BLaER1 treated with 17β-estradiol and CSF1 and Interleukin-3, amounts not matched to agents 10 nM and 100 nM (cell line): ENCODE measurements around the gene NASP.

ENCODE experiments used
- H3K27ac ChIP-seq, 11 experiments: shearing (Covaris generic); formaldehyde crosslinking; 2 replicates each; pipeline ENCODE4 v1.8.1; 2022
- H3K27me3 ChIP-seq, 11 experiments: shearing (Covaris generic); formaldehyde crosslinking; 2 replicates each; pipeline ENCODE4 v1.8.1; 2022
- H3K36me3 ChIP-seq, 11 experiments: shearing (Covaris generic); formaldehyde crosslinking; 2 replicates each; pipeline ENCODE4 v1.8.1; 2022
- H3K4me1 ChIP-seq, 10 experiments: shearing (Covaris generic); formaldehyde crosslinking; 2 replicates each; pipeline ENCODE4 v1.8.1; 2022
- H3K4me2 ChIP-seq, 11 experiments: shearing (Covaris generic); formaldehyde crosslinking; 2 replicates each; pipeline ENCODE4 v1.8.1; 2022
- H3K4me3 ChIP-seq, 10 experiments: shearing (Covaris generic); formaldehyde crosslinking; 2 replicates each; pipeline ENCODE4 v1.8.1; 2022
- H3K9ac ChIP-seq, 11 experiments: shearing (Covaris generic); formaldehyde crosslinking; 2 replicates each; pipeline ENCODE4 v1.8.1; 2022
- H3K9me3 ChIP-seq, 11 experiments: shearing (Covaris generic); formaldehyde crosslinking; replicated peaks in 1 of 11; 2 replicates each; pipeline ENCODE4 v1.8.1; 2022
- H4K20me1 ChIP-seq, 11 experiments: shearing (Covaris generic); formaldehyde crosslinking; 2 replicates each; pipeline ENCODE4 v1.8.1; 2022
- Cebpa-rat ChIP-seq, 11 experiments: shearing (Covaris generic); IDR thresholded peaks; 2 replicates each; pipeline ENCODE4 v1.8.1; 2022

The NASP gene

GRCh38 chr1:45563843-45564242, 20.0 kb upstream of the NASP start:
- peaks cover 30 to 98% (median 65%) of the 10 kb centered on the region in 11 experiments; a peak in 20 of 22 replicates for H4K20me1 ChIP-seq
- H3K9ac ChIP-seq: peak overlapping the region in 7 of 11 experiments; percentile 2 to 35 (median 20); a peak in 4 of 22 replicates
- H3K27ac ChIP-seq: peak overlapping the region in 5 of 11 experiments; percentile 8 to 32 (median 19); a peak in 3 of 22 replicates
- H3K36me3 ChIP-seq: peaks cover 93 to 98% (median 96%) of the 10 kb centered on the region in 11 experiments
- H3K4me1 ChIP-seq: peaks cover 5 to 41% (median 7%) of the 10 kb centered on the region in 10 experiments; a peak in 14 of 20 replicates
- H3K4me2 ChIP-seq: no peak overlapping the region
- H3K9me3 ChIP-seq: no peaks in the 10 kb centered on the region
- no peak overlapping the region for H3K4me3 ChIP-seq
- TF ChIP-seq Cebpa-rat (IDR thresholded peaks at IDR 0.05): no peak
- no peaks in the 10 kb centered on the region for H3K27me3 ChIP-seq

GRCh38 chr1:45566722-45567121, 17.1 kb upstream of the NASP start:
- Histone ChIP-seq H3K9ac (peak overlapping the region in 7 of 11 experiments; percentile 3 to 49 (median 33); a peak in 10 of 22 replicates), H3K27me3 (no peaks in the 10 kb centered on the region), H3K36me3 (peaks cover 90 to 98% (median 96%) of the 10 kb centered on the region in 11 experiments), H3K4me3 (no peak overlapping the region), H3K9me3 (no peaks in the 10 kb centered on the region), H3K4me1 (peaks cover 0 to 30% (median 8%) of the 10 kb centered on the region in 10 experiments; a peak in 13 of 20 replicates), H4K20me1 (peaks cover 24 to 96% (median 56%) of the 10 kb centered on the region in 11 experiments; a peak in 20 of 22 replicates), H3K4me2 (peak overlapping the region in 2 of 11 experiments; percentile 0 to 40; a peak in 1 of 22 replicates), H3K27ac (peak overlapping the region in 6 of 11 experiments; percentile 2 to 46 (median 18); a peak in 4 of 22 replicates)
- no peak for TF ChIP-seq Cebpa-rat (IDR thresholded peaks at IDR 0.05)

GRCh38 chr1:45567911-45568310, 15.9 kb upstream of the NASP start:
- Histone ChIP-seq H3K4me1 (peaks cover 0 to 32% (median 8%) of the 10 kb centered on the region in 10 experiments; a peak in 13 of 20 replicates), H3K4me2 (no peak overlapping the region), H4K20me1 (peaks cover 21 to 89% (median 49%) of the 10 kb centered on the region in 11 experiments; a peak in 20 of 22 replicates), H3K27ac (peak overlapping the region in 1 of 11 experiments; percentile 3; a peak in 1 of 22 replicates), H3K36me3 (peaks cover 78 to 96% (median 88%) of the 10 kb centered on the region in 11 experiments), H3K9ac (no peak overlapping the region; a peak in 1 of 22 replicates), H3K27me3 (no peaks in the 10 kb centered on the region), H3K9me3 (no peaks in the 10 kb centered on the region), H3K4me3 (no peak overlapping the region)
- no peak for TF ChIP-seq Cebpa-rat (IDR thresholded peaks at IDR 0.05)

- Histone ChIP-seq H3K9me3 (no peaks in the 10 kb centered on the region), H3K27me3 (no peaks in the 10 kb centered on the region), H3K4me2 (no peak overlapping the region), H3K4me1 (peaks cover 0 to 32% (median 8%) of the 10 kb centered on the region in 10 experiments; a peak in 13 of 20 replicates), H3K4me3 (no peak overlapping the region), H4K20me1 (peaks cover 21 to 89% (median 49%) of the 10 kb centered on the region in 11 experiments; a peak in 20 of 22 replicates), H3K27ac (peak overlapping the region in 2 of 11 experiments; percentile 3 to 10; a peak in 2 of 22 replicates), H3K9ac (no peak overlapping the region; a peak in 1 of 22 replicates), H3K36me3 (peaks cover 74 to 92% (median 83%) of the 10 kb centered on the region in 11 experiments)
- no peak for TF ChIP-seq Cebpa-rat (IDR thresholded peaks at IDR 0.05)
These were observed 15.4 kb upstream of the NASP start for GRCh38 chr1:45568421-45568820.

GRCh38 chr1:45569571-45569961, 14.3 kb upstream of the NASP start:
- Histone ChIP-seq H3K36me3 (peaks cover 62 to 92% (median 72%) of the 10 kb centered on the region in 11 experiments), H3K27ac (peak overlapping the region in 2 of 11 experiments; percentile 11 to 27; a peak in 1 of 22 replicates), H3K4me3 (no peak overlapping the region), H3K9me3 (no peaks in the 10 kb centered on the region), H3K9ac (peak overlapping the region in 2 of 11 experiments; percentile 3 to 13; a peak in 2 of 22 replicates), H3K4me2 (no peak overlapping the region), H3K27me3 (no peaks in the 10 kb centered on the region), H4K20me1 (peaks cover 16 to 77% (median 39%) of the 10 kb centered on the region in 11 experiments; a peak in 20 of 22 replicates), H3K4me1 (peaks cover 0 to 38% (median 18%) of the 10 kb centered on the region in 10 experiments; a peak in 17 of 20 replicates)
- TF ChIP-seq Cebpa-rat (IDR thresholded peaks at IDR 0.05): no peak

GRCh38 chr1:45569962-45570581, 13.8 kb upstream of the NASP start:
- peaks cover 62 to 91% (median 70%) of the 10 kb centered on the region in 11 experiments for H3K36me3 ChIP-seq
- peak overlapping the region in 3 of 11 experiments; percentile 3 to 14 (median 13); a peak in 2 of 22 replicates for H3K9ac ChIP-seq
- no peaks in the 10 kb centered on the region for H3K9me3 ChIP-seq
- peaks cover 16 to 75% (median 39%) of the 10 kb centered on the region in 11 experiments; a peak in 20 of 22 replicates for H4K20me1 ChIP-seq
- H3K27me3 ChIP-seq: no peaks in the 10 kb centered on the region
- TF ChIP-seq Cebpa-rat (IDR thresholded peaks at IDR 0.05): no peak
- H3K4me1 ChIP-seq: peaks cover 3 to 41% (median 23%) of the 10 kb centered on the region in 10 experiments
- H3K4me2 ChIP-seq: no peak overlapping the region
- H3K27ac ChIP-seq: peak overlapping the region in 1 of 11 experiments; percentile 27; a peak in 1 of 22 replicates
- no peak overlapping the region for H3K4me3 ChIP-seq

GRCh38 chr1:45570631-45571030, 13.2 kb upstream of the NASP start:
- H3K27ac ChIP-seq: peak overlapping the region in 2 of 11 experiments; percentile 9 to 10; a peak in 1 of 22 replicates
- peaks cover 56 to 86% (median 64%) of the 10 kb centered on the region in 11 experiments for H3K36me3 ChIP-seq

GRCh38 chr1:45573231-45573804, 10.5 kb upstream of the NASP start:
- Histone ChIP-seq H3K9ac (no peak overlapping the region; a peak in 1 of 22 replicates), H3K4me1 (peaks cover 25 to 52% (median 37%) of the 10 kb centered on the region in 10 experiments), H3K27ac (peak overlapping the region in 3 of 11 experiments; percentile 35 to 72 (median 38); a peak in 3 of 22 replicates), H3K9me3 (no peaks in the 10 kb centered on the region), H3K4me2 (peak overlapping the region in 1 of 11 experiments; percentile 5; a peak in 1 of 22 replicates), H4K20me1 (peaks cover 10 to 42% (median 17%) of the 10 kb centered on the region in 11 experiments; a peak in 20 of 22 replicates), H3K4me3 (no peak overlapping the region), H3K36me3 (peaks cover 29 to 59% (median 38%) of the 10 kb centered on the region in 11 experiments), H3K27me3 (no peaks in the 10 kb centered on the region)
- no peak for TF ChIP-seq Cebpa-rat (IDR thresholded peaks at IDR 0.05)

More at GRCh38 chr1:45570631-45571030, 13.2 kb upstream of the NASP start:
- TF ChIP-seq Cebpa-rat (IDR thresholded peaks at IDR 0.05): no peak
- peaks cover 16 to 69% (median 34%) of the 10 kb centered on the region in 11 experiments; a peak in 20 of 22 replicates for H4K20me1 ChIP-seq
- H3K4me1 ChIP-seq: peaks cover 9 to 46% (median 27%) of the 10 kb centered on the region in 10 experiments
- H3K4me2 ChIP-seq: no peak overlapping the region
- H3K9ac ChIP-seq: 0 out of 22 replicates have a peak overlapping the region, but pooled peaks of 2 of the 11 experiments have one; percentile 14 to 15
- no peaks in the 10 kb centered on the region for H3K27me3 ChIP-seq
- no peaks in the 10 kb centered on the region for H3K9me3 ChIP-seq
- no peak overlapping the region for H3K4me3 ChIP-seq
